ENCODE data around the gene HHEX. TPM values are rescaled to one million over a fixed set of nuclear protein-coding genes. Genes with fewer than 3 reads are reported as not detected.

The HHEX gene
- polyA plus RNA-seq, 1 donor from 2014 or later = 134 TPM

DNA sequence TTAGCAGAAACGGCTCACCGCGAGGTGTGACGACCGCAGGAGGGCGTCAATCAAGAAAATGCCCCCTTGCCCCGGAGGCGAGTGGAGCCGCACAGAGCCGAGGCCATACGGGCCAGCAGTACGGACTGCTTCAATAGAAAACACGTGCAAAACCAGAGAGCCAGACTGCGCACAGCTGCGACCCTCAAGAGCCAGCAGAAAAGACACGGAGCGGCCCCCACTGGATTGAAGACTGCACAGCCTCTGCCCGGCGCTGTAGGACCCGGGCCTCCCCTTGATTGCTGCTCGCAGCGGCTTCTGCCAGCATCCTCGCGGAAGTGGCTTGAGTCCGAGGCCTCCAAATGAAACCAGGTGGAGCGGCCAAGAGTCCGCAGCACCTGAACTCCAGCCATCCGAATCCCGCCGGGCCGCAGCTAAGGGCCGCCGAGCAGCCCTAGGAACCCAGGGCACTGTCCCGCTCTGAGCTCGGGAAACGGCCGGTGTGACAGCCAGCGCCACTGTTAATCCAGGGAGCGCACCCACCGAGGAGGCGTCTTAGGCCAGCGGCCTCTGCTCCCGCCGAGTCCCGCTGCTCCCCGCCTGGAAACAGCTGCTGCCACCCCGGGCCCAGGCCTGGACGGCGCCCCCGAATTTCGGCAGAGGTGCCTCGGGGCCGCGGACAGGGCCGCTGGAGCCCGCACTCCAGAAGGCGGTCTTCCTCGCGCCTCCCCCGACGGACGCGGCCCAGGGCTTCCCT, 660 bp upstream of the HHEX start:
- Mint-ChIP-seq H3K27ac (peak overlapping the region; percentile 93 to 95 (median 94)), H3K9me3 (peaks cover 0 to 15% (median 6%) of the 10 kb centered on the region in 3 donors), H3K4me1 (peaks cover 24 to 25% (median 24%) of the 10 kb centered on the region in 3 donors), H3K36me3 (peaks cover 12% of the 10 kb centered on the region), H3K4me3 (peak overlapping the region; percentile 88 to 98 (median 97)), H3K27me3 (peaks cover 6% of the 10 kb centered on the region)

DNA sequence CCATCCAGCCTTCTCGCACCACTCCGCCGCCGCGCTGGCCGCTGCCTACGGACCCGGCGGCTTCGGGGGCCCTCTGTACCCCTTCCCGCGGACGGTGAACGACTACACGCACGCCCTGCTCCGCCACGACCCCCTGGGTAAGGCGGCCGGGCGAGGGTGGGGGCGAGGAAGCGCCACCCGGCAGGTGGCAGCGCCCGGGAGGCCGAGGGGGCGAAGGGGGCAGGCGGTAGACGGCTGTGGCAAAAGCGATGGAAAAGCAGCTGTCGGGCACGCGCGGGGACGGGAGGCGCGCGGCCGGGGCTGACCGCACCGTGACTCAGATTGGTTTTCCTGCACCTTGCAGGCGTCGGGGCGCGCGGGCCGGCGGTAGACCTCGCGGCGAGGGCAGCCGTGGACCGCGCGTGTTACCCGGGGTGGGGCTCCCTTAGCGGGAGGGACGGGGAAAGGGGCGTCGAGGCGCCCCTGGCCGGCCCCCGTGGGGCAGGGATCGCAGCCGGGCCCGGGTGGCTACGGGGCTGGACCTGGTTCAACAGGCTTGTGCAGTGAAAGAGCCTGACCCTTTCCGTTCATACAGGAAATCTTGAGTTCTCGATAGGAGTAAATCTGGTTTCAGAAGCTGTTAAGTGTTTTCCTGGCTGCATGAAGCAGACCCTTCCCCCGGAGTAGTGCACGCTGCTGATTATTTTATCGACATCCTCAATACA, 608 bp downstream of the HHEX start:
- H3K4me3 Mint-ChIP-seq = peak overlapping the region; percentile 98 to 99 (median 98)
- peaks cover 6% of the 10 kb centered on the region for H3K27me3 Mint-ChIP-seq
- peaks cover 28 to 34% (median 29%) of the 10 kb centered on the region in 3 donors for H3K4me1 Mint-ChIP-seq
- H3K27ac Mint-ChIP-seq = peak overlapping the region; percentile 97 to 100 (median 98)
- peaks cover 9% of the 10 kb centered on the region for H3K36me3 Mint-ChIP-seq
- peaks cover 0 to 8% (median 6%) of the 10 kb centered on the region in 3 donors for H3K9me3 Mint-ChIP-seq

GRCh38 chr10:92690915-92691590, 1.3 kb downstream of the HHEX start:
- H3K27me3 Mint-ChIP-seq = peaks cover 6% of the 10 kb centered on the region
- H3K36me3 Mint-ChIP-seq = peaks cover 9% of the 10 kb centered on the region
- H3K9me3 Mint-ChIP-seq = peaks cover 0 to 2% (median 1%) of the 10 kb centered on the region in 3 donors
- H3K27ac Mint-ChIP-seq = peak overlapping the region; percentile 97 to 100 (median 98)
- peaks cover 27 to 34% (median 27%) of the 10 kb centered on the region in 3 donors for H3K4me1 Mint-ChIP-seq
- peak overlapping the region; percentile 98 to 99 (median 98) for H3K4me3 Mint-ChIP-seq

DNA sequence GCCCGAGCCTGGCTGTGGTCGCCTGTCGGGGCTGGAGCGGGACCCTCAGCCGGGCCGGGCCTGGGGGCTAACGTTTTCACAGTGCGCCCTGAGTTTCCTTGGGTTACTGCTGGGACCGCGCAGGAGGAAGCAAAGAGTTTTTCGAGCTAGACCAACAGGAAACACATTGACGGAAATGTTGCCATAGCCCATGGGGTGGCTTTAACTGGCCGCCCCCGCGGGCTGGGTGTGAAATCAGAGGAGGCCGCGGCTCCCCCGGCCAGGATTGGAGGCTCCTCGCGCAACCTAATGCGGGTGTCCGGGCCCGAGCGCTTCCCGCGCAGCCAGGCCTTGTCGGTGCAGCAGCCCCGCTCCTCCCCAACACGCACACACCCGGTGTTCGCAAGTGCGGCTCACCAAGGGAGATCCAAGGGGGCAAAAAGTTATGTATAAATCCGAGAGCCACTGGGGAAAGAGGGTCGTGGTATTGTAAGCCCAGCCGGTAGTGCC, 1.9 kb downstream of the HHEX start:
- peaks cover 6% of the 10 kb centered on the region for H3K27me3 Mint-ChIP-seq
- peak overlapping the region; percentile 98 to 99 (median 98) for H3K4me3 Mint-ChIP-seq
- H3K4me1 Mint-ChIP-seq = peaks cover 27 to 37% (median 27%) of the 10 kb centered on the region in 3 donors
- H3K36me3 Mint-ChIP-seq = peaks cover 9% of the 10 kb centered on the region
- peak overlapping the region; percentile 97 to 100 (median 98) for H3K27ac Mint-ChIP-seq
- no peaks in the 10 kb centered on the region for H3K9me3 Mint-ChIP-seq

DNA sequence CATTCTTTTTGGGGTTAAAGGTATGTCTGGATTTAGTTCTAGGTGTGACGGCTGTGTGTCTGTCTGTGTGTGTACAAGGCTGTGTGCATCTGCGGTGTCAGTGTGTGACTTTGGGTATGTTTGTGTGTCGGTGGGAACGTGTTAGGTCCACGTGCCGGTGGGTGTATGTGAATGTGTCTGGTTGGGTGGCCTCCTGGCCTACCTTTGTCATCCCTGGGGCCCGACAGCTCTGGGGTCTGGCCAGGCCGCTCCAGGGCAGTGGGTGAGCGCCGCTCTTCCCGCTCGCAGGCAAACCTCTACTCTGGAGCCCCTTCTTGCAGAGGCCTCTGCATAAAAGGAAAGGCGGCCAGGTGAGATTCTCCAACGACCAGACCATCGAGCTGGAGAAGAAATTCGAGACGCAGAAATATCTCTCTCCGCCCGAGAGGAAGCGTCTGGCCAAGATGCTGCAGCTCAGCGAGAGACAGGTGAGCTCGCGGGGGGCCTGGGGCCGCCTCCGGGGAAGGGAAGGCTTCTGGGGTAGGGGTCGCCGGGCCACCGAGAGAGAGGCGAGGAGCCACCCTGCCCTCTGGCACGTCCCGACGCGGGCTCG, 2.4 kb downstream of the HHEX start:
- Mint-ChIP-seq H3K27ac (peak overlapping the region; percentile 97 to 100 (median 98)), H3K27me3 (peaks cover 6% of the 10 kb centered on the region)

GRCh38 chr10:92692697-92693533, 3.2 kb downstream of the HHEX start:
- Mint-ChIP-seq H3K36me3 (peaks cover 7% of the 10 kb centered on the region), H3K4me1 (peaks cover 31 to 45% (median 36%) of the 10 kb centered on the region in 3 donors), H3K27ac (peak overlapping the region; percentile 97 to 100 (median 98)), H3K4me3 (peak overlapping the region; percentile 98 to 99 (median 98)), H3K27me3 (peaks cover 6% of the 10 kb centered on the region), H3K9me3 (no peaks in the 10 kb centered on the region)

More for the DNA sequence above, 2.4 kb downstream of the HHEX start:
- Mint-ChIP-seq H3K9me3 (no peaks in the 10 kb centered on the region), H3K4me1 (peaks cover 28 to 41% (median 28%) of the 10 kb centered on the region in 3 donors), H3K4me3 (peak overlapping the region; percentile 98 to 99 (median 98)), H3K36me3 (peaks cover 7% of the 10 kb centered on the region)

GRCh38 chr10:92693534-92693893, 3.8 kb downstream of the HHEX start:
- Mint-ChIP-seq H3K4me3 (peak overlapping the region in 2 of 4 donors; percentile 99), H3K4me1 (peaks cover 32 to 48% (median 36%) of the 10 kb centered on the region in 3 donors)

GRCh38 chr10:92695679-92696605, 6.2 kb downstream of the HHEX start:
- Mint-ChIP-seq H3K4me3 (peak overlapping the region in 1 of 4 donors; percentile 83), H3K9me3 (no peaks in the 10 kb centered on the region), H3K27me3 (peaks cover 6% of the 10 kb centered on the region), H3K27ac (peak overlapping the region; percentile 17 to 67 (median 62)), H3K4me1 (peaks cover 43 to 58% (median 45%) of the 10 kb centered on the region in 3 donors), H3K36me3 (peaks cover 7% of the 10 kb centered on the region)

More at GRCh38 chr10:92693534-92693893, 3.8 kb downstream of the HHEX start:
- H3K36me3 Mint-ChIP-seq = peaks cover 7% of the 10 kb centered on the region
- H3K27me3 Mint-ChIP-seq = peaks cover 6% of the 10 kb centered on the region
- no peaks in the 10 kb centered on the region for H3K9me3 Mint-ChIP-seq
- H3K27ac Mint-ChIP-seq = peak overlapping the region in 1 of 3 donors; percentile 97

GRCh38 chr10:92696606-92697383, 7.0 kb downstream of the HHEX start:
- H3K4me3 Mint-ChIP-seq = peak overlapping the region in 3 of 4 donors; percentile 30 to 83 (median 44)
- H3K27ac Mint-ChIP-seq = peak overlapping the region; percentile 62 to 78 (median 67)
- peaks cover 3% of the 10 kb centered on the region for H3K27me3 Mint-ChIP-seq
- peaks cover 3% of the 10 kb centered on the region for H3K36me3 Mint-ChIP-seq
- peaks cover 45 to 61% (median 49%) of the 10 kb centered on the region in 3 donors for H3K4me1 Mint-ChIP-seq
- H3K9me3 Mint-ChIP-seq = no peaks in the 10 kb centered on the region

DNA sequence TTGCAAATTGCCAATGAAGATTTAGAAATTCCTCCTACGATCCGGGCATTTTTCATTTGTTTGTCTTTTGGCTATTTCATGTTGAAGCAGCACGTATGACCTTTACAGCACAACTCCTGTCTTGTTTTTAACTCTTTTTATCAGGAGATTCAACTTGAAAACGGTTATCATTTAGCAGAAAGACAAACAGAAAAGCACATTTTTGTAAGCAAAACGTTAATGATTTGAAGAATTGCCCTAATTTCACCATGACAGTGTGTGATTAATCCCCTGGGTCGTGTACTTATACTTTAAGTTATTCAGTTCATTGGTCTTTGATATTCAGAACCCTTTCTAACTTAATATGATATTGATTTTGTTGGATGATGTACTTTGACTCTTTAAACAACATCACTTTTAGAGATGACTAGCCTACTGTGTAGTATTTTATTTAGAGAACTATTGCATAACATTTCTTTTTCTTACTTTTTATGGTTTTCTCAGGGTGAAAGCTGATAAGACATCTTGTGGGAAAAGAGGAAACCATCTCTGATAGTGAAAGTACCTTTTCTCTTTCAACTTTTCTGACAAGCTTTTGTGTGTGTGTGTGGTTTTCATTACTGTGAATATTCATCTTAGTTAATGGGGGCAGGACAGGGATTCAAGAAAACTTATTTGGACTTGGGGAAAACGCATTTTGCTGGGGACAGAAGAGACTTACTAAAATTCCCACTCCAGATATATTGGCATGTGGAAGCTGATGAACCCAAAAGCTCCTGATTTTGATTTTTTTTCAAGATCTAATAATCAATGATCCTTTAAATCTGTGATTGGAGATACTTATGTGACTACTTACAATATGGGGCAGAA, 8.1 kb downstream of the HHEX start:
- H3K27ac Mint-ChIP-seq = peak overlapping the region; percentile 33 to 67 (median 62)
- H3K27me3 Mint-ChIP-seq = peaks cover under 1% of the 10 kb centered on the region
- H3K9me3 Mint-ChIP-seq = no peaks in the 10 kb centered on the region
- peaks cover 44 to 60% (median 53%) of the 10 kb centered on the region in 3 donors for H3K4me1 Mint-ChIP-seq
- H3K4me3 Mint-ChIP-seq = peak overlapping the region; percentile 58 to 83 (median 72)
- no peaks in the 10 kb centered on the region for H3K36me3 Mint-ChIP-seq

- H3K9me3 Mint-ChIP-seq = no peaks in the 10 kb centered on the region
- H3K27ac Mint-ChIP-seq = peak overlapping the region; percentile 30 to 84 (median 78)
- no peaks in the 10 kb centered on the region for H3K36me3 Mint-ChIP-seq
- peaks cover 44 to 58% (median 57%) of the 10 kb centered on the region in 3 donors for H3K4me1 Mint-ChIP-seq
- peaks cover 1% of the 10 kb centered on the region for H3K27me3 Mint-ChIP-seq
- peak overlapping the region; percentile 80 to 95 (median 92) for H3K4me3 Mint-ChIP-seq
These were observed 9.4 kb downstream of the HHEX start for GRCh38 chr10:92699193-92699517.

All from IgD-negative memory B cell (primary cell).